Mammary epithelial cell (primary cell): ENCODE data around the gene OR5AP2.

Experiments
- EZH2 ChIP-seq: IDR thresholded peaks from 2 replicates; pipeline ENCODE4 v1.6.1; 2012; ENCODE audit warnings: low read length, inconsistent platforms, borderline replicate concordance
- TF ChIP-seq, protein P1 (sequence below), 2 donors: IDR thresholded peaks in 1 of 2; conservative IDR thresholded peaks in 1 of 2; 2 replicates each; pipeline ENCODE4 v1.5.1; 2011 to 2012; ENCODE audit warnings: inconsistent platforms in 2 of 2, low read length in 2 of 2, mild to moderate bottlenecking in 2 of 2, control low read depth in 1 of 2, low read depth in 1 of 2; ENCODE audit not compliant: insufficient read depth in 1 of 2; ENCODE audit errors: extremely low read depth in 1 of 2

- TF ChIP-seq, protein P1, sequence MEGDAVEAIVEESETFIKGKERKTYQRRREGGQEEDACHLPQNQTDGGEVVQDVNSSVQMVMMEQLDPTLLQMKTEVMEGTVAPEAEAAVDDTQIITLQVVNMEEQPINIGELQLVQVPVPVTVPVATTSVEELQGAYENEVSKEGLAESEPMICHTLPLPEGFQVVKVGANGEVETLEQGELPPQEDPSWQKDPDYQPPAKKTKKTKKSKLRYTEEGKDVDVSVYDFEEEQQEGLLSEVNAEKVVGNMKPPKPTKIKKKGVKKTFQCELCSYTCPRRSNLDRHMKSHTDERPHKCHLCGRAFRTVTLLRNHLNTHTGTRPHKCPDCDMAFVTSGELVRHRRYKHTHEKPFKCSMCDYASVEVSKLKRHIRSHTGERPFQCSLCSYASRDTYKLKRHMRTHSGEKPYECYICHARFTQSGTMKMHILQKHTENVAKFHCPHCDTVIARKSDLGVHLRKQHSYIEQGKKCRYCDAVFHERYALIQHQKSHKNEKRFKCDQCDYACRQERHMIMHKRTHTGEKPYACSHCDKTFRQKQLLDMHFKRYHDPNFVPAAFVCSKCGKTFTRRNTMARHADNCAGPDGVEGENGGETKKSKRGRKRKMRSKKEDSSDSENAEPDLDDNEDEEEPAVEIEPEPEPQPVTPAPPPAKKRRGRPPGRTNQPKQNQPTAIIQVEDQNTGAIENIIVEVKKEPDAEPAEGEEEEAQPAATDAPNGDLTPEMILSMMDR (conservative IDR thresholded peaks at IDR 0.05 in 1 of 2, IDR thresholded peaks at IDR 0.05 in 1 of 2; ENCODE audit: extremely low read depth in 1 of 2, insufficient read depth in 1 of 2, low read depth in 1 of 2, low read length in 2 of 2): no peak
- TF ChIP-seq EZH2: no peak
Observed at GRCh38 chr11:56659755-56660154, 17.5 kb upstream of the OR5AP2 start.
